Psoas muscle (tissue), 8 donors: ENCODE measurements around the gene SDE2. TPM values are rescaled to one million over a fixed set of nuclear protein-coding genes. Genes with fewer than 3 reads are reported as not detected.
"Not testable (repeated sequence)": the region's sequence is repeated elsewhere in the genome, so short reads cannot be mapped to it uniquely, and the experiment has no call there.

ENCODE experiments used
- ATAC-seq, 4 donors: fragments of 200-7000 bp; cut with Tn5 transposase; one replicate each; pipeline ENCODE4 v1.9.1; 2020; ENCODE audit warnings: moderate library complexity in 3 of 4, mild to moderate bottlenecking in 2 of 4
- DNase-seq, 2 donors: peaks; one replicate each; pipeline ENCODE4 v3.0.0-alpha.2; 2020
- H3K27ac ChIP-seq: fragments of 200-600 bp; one replicate; pipeline ENCODE4 v1.8.0; 2022
- H3K27me3 ChIP-seq, 3 donors: fragments of 200-600 bp in 1 of 3; one replicate each; pipeline versions ENCODE4 v1.6.1 to v1.8.0; 2013 to 2022; ENCODE audit warnings: low read length in 2 of 3, mild to moderate bottlenecking in 2 of 3, moderate library complexity in 1 of 3; ENCODE audit not compliant: insufficient read depth in 3 of 3
- H3K36me3 ChIP-seq, 2 donors: fragments of 200-600 bp in 1 of 2; one replicate each; pipeline versions ENCODE4 v1.6.1 to v1.8.0; 2013 to 2022; ENCODE audit warnings: low read depth in 1 of 2, mild to moderate bottlenecking in 1 of 2, moderate library complexity in 1 of 2; ENCODE audit not compliant: insufficient read depth in 1 of 2
- H3K4me1 ChIP-seq: fragments of 200-600 bp; one replicate; pipeline ENCODE4 v1.8.0; 2022
- H3K4me3 ChIP-seq: fragments of 200-600 bp; one replicate; pipeline ENCODE4 v1.8.0; 2022; ENCODE audit warnings: mild to moderate bottlenecking
- H3K9me3 ChIP-seq: fragments of 200-600 bp; one replicate; pipeline ENCODE4 v1.8.0; 2022
- CTCF ChIP-seq: fragments of 200-600 bp; IDR thresholded peaks from one replicate; pipeline ENCODE4 v1.8.0; 2022; ENCODE audit warnings: antibody characterized with exemption
- WGBS, 3 donors: extraction: QIAGEN DNeasy Blood & Tissue Kit; methylation state at CpG; one replicate each; pipeline versions ENCODE4 v1.1.6 to v1.1.7; 2013; 5-methylcytosine and 5-hydroxymethylcytosine counted together
- intact Hi-C, 2 donors: fragments of 100-400 bp; cut with DNase I; formaldehyde crosslinking; loops; one replicate each; pipeline versions ENCODE4 v1.11.0 to v1.14.2; 2022
- polyA plus RNA-seq, 3 donors: library from polyadenylated mRNA; stranded (reverse); fragments of 200-250 nt; gene quantifications; one replicate each; pipeline ENCODE4 v1.2.3, GENCODE V29; 2013
- total RNA-seq, 4 donors: library from RNA; stranded (reverse); fragmentation: NEBNext Ultra II Directional in 2 of 4; extraction: Animal tissue kit (Norgen Biotek cat#: 25700) in 2 of 4; gene quantifications; one replicate each; pipeline versions ENCODE4 v1.2.1 to v1.2.4, GENCODE V29; 2021 to 2023
- donor health status: healthy with polysubstance abuse.
- donor health status: DM: no; HTN: no; CAD: no; lungs with moderate emphysema.
- donor health status: Bipolar disorder and iron deficiency.
- donor health status: healthy.
- donor health status: DM: yes; HTN: yes; CAD: no.
- donor health status: DM: no; HTN: no; CAD: no.
- donor health status: DM: no; HTN: no; CAD: no.
- donor health status: DM: yes; HTN: yes; CAD: no.

Gene SDE2
- total and polyA plus RNA-seq, 7 donors: 8.1 to 27.7 (median 19.5) TPM

- Histone ChIP-seq H3K36me3 (peaks cover 5 to 62% of the 10 kb centered on the region in 2 donors), H3K4me1 (peaks cover 16% of the 10 kb centered on the region), H3K4me3 (no peak overlapping the region), H3K27ac (peak overlapping the region; percentile 70), H3K9me3 (no peaks in the 10 kb centered on the region), H3K27me3 (no peaks in the 10 kb centered on the region)
- peak; percentile 60 to 86 (median 82) for ATAC-seq
- no peak for TF ChIP-seq CTCF
- DNase-seq: peak in 1 of 2 donors; percentile 48
- WGBS, 3 donors: 43 to 68% (median 52%) methylated on average over 5 of the region's 5 CpGs
- intact Hi-C loops: no loop called here
Observed at GRCh38 chr1:225980005-225980836, 18.9 kb downstream of the SDE2 start.

GRCh38 chr1:225979421-225979820, 19.7 kb downstream of the SDE2 start:
- H3K9me3 ChIP-seq: no peaks in the 10 kb centered on the region
- intact Hi-C loops: loop anchor here (5.0 to 10.0 kb wide), 5 partner anchors 67 to 662 kb away; partner anchors contain the start of gene SRP9 (in 1 of the 2)
- H3K4me3 ChIP-seq: no peak overlapping the region
- TF ChIP-seq CTCF: no peak
- H3K36me3 ChIP-seq: peaks cover 5 to 54% of the 10 kb centered on the region in 2 donors
- DNase-seq (no peak), ATAC-seq (no peak)
- H3K4me1 ChIP-seq: peaks cover 16% of the 10 kb centered on the region
- H3K27ac ChIP-seq: peak overlapping the region; percentile 70
- H3K27me3 ChIP-seq: no peaks in the 10 kb centered on the region
- 94 to 98% (median 96%) methylated on average over 1 of the region's 1 CpG for WGBS, 3 donors

GRCh38 chr1:225977937-225978748, 21.0 kb downstream of the SDE2 start:
- WGBS, 3 donors: 81 to 86% (median 81%) methylated on average over 15 of the region's 15 CpGs
- ATAC-seq: no peak
- Histone ChIP-seq H3K4me1 (peaks cover 16% of the 10 kb centered on the region), H3K27me3 (no peaks in the 10 kb centered on the region), H3K36me3 (peaks cover 2 to 41% of the 10 kb centered on the region in 2 donors), H3K4me3 (no peak overlapping the region), H3K27ac (no peak overlapping the region), H3K9me3 (no peaks in the 10 kb centered on the region)
- DNase-seq: peak in 1 of 2 donors; percentile 38
- intact Hi-C loops: loop anchor here (2.0 to 10.0 kb wide), 6 partner anchors 66 to 661 kb away; partner anchors contain the start of gene SRP9 (in 1 of the 2)
- no peak for TF ChIP-seq CTCF

- intact Hi-C loops: loop anchor here (5.0 to 10.0 kb wide), 5 partner anchors 63 to 658 kb away; partner anchors contain the start of gene SRP9 (in 1 of the 2)
- peaks cover 0 to 11% of the 10 kb centered on the region in 2 donors for H3K36me3 ChIP-seq
- not testable (repeated sequence) for H3K9me3 ChIP-seq, H3K4me1 ChIP-seq, H3K4me3 ChIP-seq, ATAC-seq, H3K27ac ChIP-seq, H3K27me3 ChIP-seq
- peak in 1 of 2 donors; percentile 13 for DNase-seq
- 91 to 93% (median 93%) methylated on average over 12 of the region's 12 CpGs for WGBS, 3 donors
Observed at GRCh38 chr1:225975146-225975545, 24.0 kb downstream of the SDE2 start.
